Measurements from ENCODE around the gene RPLP2. TPM values are rescaled to one million over a fixed set of nuclear protein-coding genes. Genes with fewer than 3 reads are reported as not detected.

The RPLP2 gene
- total RNA-seq, 1 experiment from 2014 or later = 2,582 TPM

DNA sequence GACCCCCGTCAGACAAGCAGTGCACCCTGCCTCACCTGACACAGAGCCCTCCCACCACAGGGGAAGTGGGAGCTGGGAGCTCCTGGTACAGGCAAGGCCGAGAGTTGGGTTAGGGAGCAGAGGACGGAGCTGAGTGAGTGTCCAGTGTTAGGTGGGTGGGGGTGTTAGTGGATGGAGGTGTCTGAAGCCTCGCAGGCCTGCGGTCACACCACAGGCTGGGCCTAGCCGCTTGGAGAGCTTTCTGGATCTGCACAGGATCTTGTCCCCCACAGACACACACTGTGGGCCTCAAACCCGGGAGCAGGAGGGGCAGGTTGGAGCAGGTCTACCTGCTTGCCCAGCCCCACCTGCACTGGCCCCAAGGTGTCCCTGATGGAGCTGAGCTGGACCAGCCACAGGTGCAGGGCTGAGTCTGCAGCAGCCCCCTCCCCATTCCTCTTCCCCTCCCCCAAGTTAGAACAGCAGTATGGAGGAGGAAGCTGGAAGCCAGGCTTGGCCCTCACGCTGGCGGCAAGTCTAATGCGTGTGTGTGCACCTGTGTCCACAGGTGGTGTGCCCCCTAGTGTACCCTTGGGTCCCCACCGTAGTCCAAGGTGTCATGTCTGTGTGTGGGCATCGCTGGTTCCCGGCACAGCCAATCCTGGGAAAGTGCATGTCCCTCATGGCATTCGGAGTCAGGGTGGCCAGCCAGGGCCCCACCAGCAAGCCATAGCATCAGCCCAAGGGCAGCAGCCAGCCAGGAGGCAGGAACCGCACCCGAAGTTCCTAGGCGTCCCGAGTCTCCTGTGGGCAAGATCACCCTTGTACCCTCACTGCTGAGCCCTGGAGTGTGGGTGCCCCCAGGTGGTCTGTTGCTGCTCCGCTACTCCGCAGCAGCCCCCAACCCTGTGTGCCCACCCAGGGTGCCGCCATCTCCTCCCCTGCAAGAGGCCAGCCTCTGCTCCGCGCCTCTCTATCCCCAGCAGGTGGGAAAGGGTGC, 30.5 kb upstream of the RPLP2 start:
- Mint-ChIP-seq H3K36me3 (peaks cover 12% of the 10 kb centered on the region), H3K27ac (no peak overlapping the region), H3K9me3 (no peaks in the 10 kb centered on the region), H3K4me1 (peaks cover 39% of the 10 kb centered on the region), H3K27me3 (ENCODE audit: low read depth) (no peaks in the 10 kb centered on the region), H3K4me3 (peak overlapping the region; percentile 43)
- ChIA-PET CTCF (interaction anchor here (0.8 to 1.0 kb wide), 2 partner anchors 49 to 53 kb away, joined by 3 read pairs; partner anchors contain the start of gene CRACR2B), POLR2A (no interaction called here)
- no peak for ATAC-seq
- TF ChIP-seq ETV6 (CRISPR knock-in tag; IDR thresholded peaks at IDR 0.05) = no peak
- TF ChIP-seq PRRX2 (CRISPR knock-in tag; IDR thresholded peaks at IDR 0.05) = no peak
- peak; percentile 11 for DNase-seq (ENCODE audit: low spot score)

DNA sequence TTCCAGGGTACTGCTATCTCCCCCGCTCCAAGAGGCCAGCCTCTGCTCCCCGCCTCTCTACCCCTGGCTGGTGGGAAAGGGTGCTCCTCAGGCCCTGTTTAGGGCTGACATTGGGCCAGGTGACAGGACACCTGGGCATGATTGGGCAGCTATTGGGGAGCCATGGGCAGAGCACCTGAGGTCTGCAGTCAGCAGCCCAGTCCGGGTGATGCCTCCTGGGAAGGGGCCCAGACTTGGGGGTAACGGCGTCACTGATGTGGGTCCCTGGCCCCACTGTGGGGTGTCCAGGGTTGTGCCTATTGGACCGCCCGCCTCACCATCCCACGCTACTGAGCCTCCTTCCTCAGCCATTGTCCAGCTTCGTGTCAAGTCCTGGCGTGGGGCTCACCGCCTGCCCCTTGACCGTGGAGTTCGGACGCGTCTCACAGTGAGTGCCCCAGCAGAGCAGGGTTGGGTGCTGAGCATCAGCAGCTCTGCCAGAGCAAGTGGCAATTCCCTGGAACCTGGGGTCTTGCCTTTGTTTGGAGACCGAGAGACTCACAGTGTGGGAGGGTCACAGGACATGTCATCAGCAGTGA, 29.7 kb upstream of the RPLP2 start:
- no peak for TF ChIP-seq ESRRA (CRISPR knock-in tag; IDR thresholded peaks at IDR 0.05; ENCODE audit: borderline replicate concordance)
- no peak for TF ChIP-seq ZNF425 (CRISPR knock-in tag; conservative IDR thresholded peaks at IDR 0.05)
- TF ChIP-seq, protein P1, sequence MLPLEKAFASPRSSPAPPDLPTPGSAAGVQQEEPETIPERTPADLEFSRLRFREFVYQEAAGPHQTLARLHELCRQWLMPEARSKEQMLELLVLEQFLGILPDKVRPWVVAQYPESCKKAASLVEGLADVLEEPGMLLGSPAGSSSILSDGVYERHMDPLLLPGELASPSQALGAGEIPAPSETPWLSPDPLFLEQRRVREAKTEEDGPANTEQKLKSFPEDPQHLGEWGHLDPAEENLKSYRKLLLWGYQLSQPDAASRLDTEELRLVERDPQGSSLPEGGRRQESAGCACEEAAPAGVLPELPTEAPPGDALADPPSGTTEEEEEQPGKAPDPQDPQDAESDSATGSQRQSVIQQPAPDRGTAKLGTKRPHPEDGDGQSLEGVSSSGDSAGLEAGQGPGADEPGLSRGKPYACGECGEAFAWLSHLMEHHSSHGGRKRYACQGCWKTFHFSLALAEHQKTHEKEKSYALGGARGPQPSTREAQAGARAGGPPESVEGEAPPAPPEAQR (CRISPR knock-in tag; IDR thresholded peaks at IDR 0.05) = no peak
- TF ChIP-seq, protein P2, sequence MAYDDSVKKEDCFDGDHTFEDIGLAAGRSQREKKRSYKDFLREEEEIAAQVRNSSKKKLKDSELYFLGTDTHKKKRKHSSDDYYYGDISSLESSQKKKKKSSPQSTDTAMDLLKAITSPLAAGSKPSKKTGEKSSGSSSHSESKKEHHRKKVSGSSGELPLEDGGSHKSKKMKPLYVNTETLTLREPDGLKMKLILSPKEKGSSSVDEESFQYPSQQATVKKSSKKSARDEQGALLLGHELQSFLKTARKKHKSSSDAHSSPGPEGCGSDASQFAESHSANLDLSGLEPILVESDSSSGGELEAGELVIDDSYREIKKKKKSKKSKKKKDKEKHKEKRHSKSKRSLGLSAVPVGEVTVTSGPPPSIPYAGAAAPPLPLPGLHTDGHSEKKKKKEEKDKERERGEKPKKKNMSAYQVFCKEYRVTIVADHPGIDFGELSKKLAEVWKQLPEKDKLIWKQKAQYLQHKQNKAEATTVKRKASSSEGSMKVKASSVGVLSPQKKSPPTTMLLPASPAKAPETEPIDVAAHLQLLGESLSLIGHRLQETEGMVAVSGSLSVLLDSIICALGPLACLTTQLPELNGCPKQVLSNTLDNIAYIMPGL (CRISPR knock-in tag; IDR thresholded peaks at IDR 0.05) = no peak
- TF ChIP-seq ZNF512 (CRISPR knock-in tag; IDR thresholded peaks at IDR 0.05; ENCODE audit: borderline replicate concordance) = no peak
- no peak for TF ChIP-seq CREM (CRISPR knock-in tag; IDR thresholded peaks at IDR 0.05)
- no peak for TF ChIP-seq TEAD1 (CRISPR knock-in tag; IDR thresholded peaks at IDR 0.05)
- no peak for TF ChIP-seq FOXJ3 (CRISPR knock-in tag; IDR thresholded peaks at IDR 0.05; ENCODE audit: borderline replicate concordance)
- no peak for TF ChIP-seq CBFB (CRISPR knock-in tag; IDR thresholded peaks at IDR 0.05; ENCODE audit: low read depth)
- TF ChIP-seq ATF6 (CRISPR knock-in tag; IDR thresholded peaks at IDR 0.05) = no peak
- no peak for TF ChIP-seq SMAD4 (CRISPR knock-in tag; IDR thresholded peaks at IDR 0.05)
- TF ChIP-seq TEAD4 (CRISPR knock-in tag; IDR thresholded peaks at IDR 0.05) = no peak
- Mint-ChIP-seq H3K27ac (no peak overlapping the region), H3K36me3 (peaks cover 12% of the 10 kb centered on the region), H3K27me3 (ENCODE audit: low read depth) (no peaks in the 10 kb centered on the region), H3K9me3 (no peaks in the 10 kb centered on the region), H3K4me1 (peaks cover 39% of the 10 kb centered on the region), H3K4me3 (no peak overlapping the region)
- POLR2A ChIA-PET = no interaction called here
- CTCF ChIA-PET = no interaction called here
- ATAC-seq (no peak), DNase-seq (ENCODE audit: low spot score) (no peak)
